WTC11 (cell line): ENCODE data around the gene ESYT3. TPM values are rescaled to one million over a fixed set of nuclear protein-coding genes. Genes with fewer than 3 reads are reported as not detected.

ENCODE experiments used
- ATAC-seq: fragments of 200-7000 bp; cut with Tn5 transposase; 2 replicates; pipeline ENCODE4 v1.10.0; 2021; ENCODE audit warnings: mild to moderate bottlenecking, moderate library complexity
- CTCF ChIA-PET: fragments of 300-600 bp; sonication (Branson Sonifier 250); formaldehyde crosslinking; loops from one replicate; lab custom pipeline; 2021; ENCODE audit warnings: antibody characterized with exemption; lab: Charles Lee
- POLR2A ChIA-PET: fragments of 350-600 bp; sonication (Branson Sonifier 250); formaldehyde crosslinking; loops from one replicate; lab custom pipeline; 2021; ENCODE audit warnings: antibody characterized with exemption; lab: Charles Lee
- DNase-seq: peaks from one replicate; pipeline ENCODE4 v3.0.0; 2021; ENCODE audit warnings: low spot score
- H3K27ac Mint-ChIP-seq: 2 replicates; pipeline ENCODE4 v1.8.0; 2021; ENCODE audit warnings: mixed read lengths
- H3K27me3 Mint-ChIP-seq: 2 replicates; pipeline ENCODE4 v1.8.0; 2021; ENCODE audit warnings: low read depth, mild to moderate bottlenecking, moderate library complexity, mixed read lengths
- H3K36me3 Mint-ChIP-seq: 2 replicates; pipeline ENCODE4 v1.8.0; 2021; ENCODE audit warnings: mixed read lengths
- H3K4me1 Mint-ChIP-seq: 2 replicates; pipeline ENCODE4 v1.8.0; 2022; ENCODE audit warnings: mixed read lengths
- H3K4me3 Mint-ChIP-seq: 2 replicates; pipeline ENCODE4 v1.8.0; 2021; ENCODE audit warnings: mild to moderate bottlenecking, moderate library complexity, mixed read lengths
- H3K9me3 Mint-ChIP-seq: 2 replicates; pipeline ENCODE4 v1.8.0; 2021; ENCODE audit warnings: mixed read lengths
- AFF4 ChIP-seq: sonication (generic); formaldehyde crosslinking; IDR thresholded peaks from 2 replicates; pipeline ENCODE4 v1.8.1; 2023; ENCODE audit warnings: mild to moderate bottlenecking, missing genetic modification reagents, borderline replicate concordance
- AR ChIP-seq: fragments of 250-450 bp; sonication (Bioruptor Pico); IDR thresholded peaks from 2 replicates; pipeline ENCODE4 v1.9.0; 2021; ENCODE audit warnings: mild to moderate bottlenecking
- CREB1 ChIP-seq: sonication (generic); formaldehyde crosslinking; IDR thresholded peaks from 2 replicates; pipeline ENCODE4 v1.8.0; 2023; ENCODE audit warnings: mild to moderate bottlenecking, missing genetic modification reagents
- JAZF1 ChIP-seq: fragments of 250-450 bp; sonication (Bioruptor Pico); IDR thresholded peaks from 2 replicates; pipeline ENCODE4 v1.9.0; 2021; ENCODE audit warnings: moderate library complexity, mild to moderate bottlenecking, inconsistent platforms
- KAT7 ChIP-seq: sonication (generic); formaldehyde crosslinking; IDR thresholded peaks from 2 replicates; pipeline ENCODE4 v1.8.1; 2023; ENCODE audit warnings: missing genetic modification reagents, mild to moderate bottlenecking, borderline replicate concordance
- MLX ChIP-seq: sonication (generic); formaldehyde crosslinking; IDR thresholded peaks from 2 replicates; pipeline ENCODE4 v1.8.1; 2023; ENCODE audit warnings: mild to moderate bottlenecking, missing genetic modification reagents, moderate library complexity
- MYBL2 ChIP-seq: sonication (generic); formaldehyde crosslinking; IDR thresholded peaks from 2 replicates; pipeline ENCODE4 v1.8.1; 2023; ENCODE audit warnings: mild to moderate bottlenecking, moderate library complexity, missing genetic modification reagents
- PREB ChIP-seq: sonication (generic); formaldehyde crosslinking; IDR thresholded peaks from 2 replicates; pipeline ENCODE4 v1.8.1; 2022; ENCODE audit warnings: mild to moderate bottlenecking, missing genetic modification reagents, moderate library complexity, borderline replicate concordance
- PRRX2 ChIP-seq: fragments of 250-450 bp; sonication (Bioruptor Pico); IDR thresholded peaks from 2 replicates; pipeline ENCODE4 v1.8.0; 2021; ENCODE audit warnings: mild to moderate bottlenecking
- SMAD3 ChIP-seq: sonication (generic); formaldehyde crosslinking; IDR thresholded peaks from 2 replicates; pipeline ENCODE4 v1.8.0; 2022; ENCODE audit warnings: missing genetic modification reagents, mild to moderate bottlenecking, borderline replicate concordance
- SOX15 ChIP-seq: fragments of 250-450 bp; sonication (Bioruptor Pico); IDR thresholded peaks from 2 replicates; pipeline ENCODE4 v1.9.0; 2021; ENCODE audit warnings: mild to moderate bottlenecking
- TEAD1 ChIP-seq: sonication (generic); formaldehyde crosslinking; IDR thresholded peaks from 2 replicates; pipeline ENCODE4 v1.8.0; 2022; ENCODE audit warnings: mild to moderate bottlenecking, missing genetic modification reagents
- USF2 ChIP-seq: sonication (generic); formaldehyde crosslinking; IDR thresholded peaks from 2 replicates; pipeline ENCODE4 v1.8.1; 2023; ENCODE audit warnings: mild to moderate bottlenecking, missing genetic modification reagents, moderate library complexity
- ZBTB43 ChIP-seq: sonication (generic); formaldehyde crosslinking; IDR thresholded peaks from 2 replicates; pipeline ENCODE4 v1.8.1; 2023; ENCODE audit warnings: mild to moderate bottlenecking, missing genetic modification reagents
- ZMAT4 ChIP-seq: fragments of 250-450 bp; sonication (Bioruptor Pico); IDR thresholded peaks from 2 replicates; pipeline ENCODE4 v1.9.0; 2021; ENCODE audit warnings: mild to moderate bottlenecking
- ZNF219 ChIP-seq: sonication (generic); formaldehyde crosslinking; IDR thresholded peaks from 2 replicates; pipeline ENCODE4 v1.8.0; 2023; ENCODE audit warnings: missing genetic modification reagents, mild to moderate bottlenecking, borderline replicate concordance
- ZNF317 ChIP-seq: sonication (generic); formaldehyde crosslinking; IDR thresholded peaks from 2 replicates; pipeline ENCODE4 v1.8.1; 2023; ENCODE audit warnings: low read depth, mild to moderate bottlenecking, moderate library complexity, missing genetic modification reagents, borderline replicate concordance
- ZNF416 ChIP-seq: fragments of 250-450 bp; sonication (Bioruptor Pico); IDR thresholded peaks from 2 replicates; pipeline ENCODE4 v1.9.0; 2021; ENCODE audit warnings: mild to moderate bottlenecking, inconsistent platforms
- ZSCAN18 ChIP-seq: fragments of 250-450 bp; sonication (Bioruptor Pico); IDR thresholded peaks from 2 replicates; pipeline ENCODE4 v2.1.2; 2022; ENCODE audit warnings: mild to moderate bottlenecking, moderate library complexity
- total RNA-seq: library from RNA; stranded (reverse); gene quantifications from 3 replicates; pipeline ENCODE4 v1.2.3, GENCODE V29; 2021

ESYT3 gene
- total RNA-seq, 1 experiment from 2014 or later = 6.4 TPM

- ChIA-PET POLR2A (no interaction called here), CTCF (interaction anchor here (1.3 to 2.8 kb wide), 4 partner anchors 14 to 512 kb away, joined by 3 to 8 read pairs (median 4); partner anchors contain the start of gene CEP70)
- Mint-ChIP-seq H3K27ac (no peak overlapping the region), H3K9me3 (peaks cover 35% of the 10 kb centered on the region), H3K4me1 (peaks cover 10% of the 10 kb centered on the region; the same call in 1 of the 2 replicates), H3K27me3 (peaks cover 56% of the 10 kb centered on the region), H3K4me3 (no peak overlapping the region), H3K36me3 (peaks cover 22% of the 10 kb centered on the region)
- ATAC-seq (peak; percentile 52), DNase-seq (no peak)
- TF ChIP-seq JAZF1 (CRISPR knock-in tag) (no peak), USF2 (CRISPR knock-in tag) (no peak), ZNF416 (CRISPR knock-in tag) (no peak), AFF4 (CRISPR knock-in tag) (no peak), CREB1 (CRISPR knock-in tag) (no peak), ZNF219 (no peak), KAT7 (CRISPR knock-in tag) (no peak), AR (CRISPR knock-in tag) (no peak), ZSCAN18 (no peak), ZBTB43 (CRISPR knock-in tag) (no peak), SMAD3 (CRISPR knock-in tag) (no peak), TEAD1 (CRISPR knock-in tag) (no peak), ZMAT4 (no peak), ZNF317 (CRISPR knock-in tag) (no peak), MYBL2 (CRISPR knock-in tag) (no peak), MLX (CRISPR knock-in tag) (no peak), PREB (CRISPR knock-in tag) (no peak), SOX15 (CRISPR knock-in tag) (no peak), PRRX2 (CRISPR knock-in tag) (no peak)
These were observed 11.1 kb upstream of the ESYT3 start for GRCh38 chr3:138423316-138423715.
